B cell (primary cell): Measurements from ENCODE around the gene MGMT. TPM values are rescaled to one million over a fixed set of nuclear protein-coding genes. Genes with fewer than 3 reads are reported as not detected.

Experiments
- ATAC-seq: fragments of 200-7000 bp; cut with Tn5 transposase; one replicate; pipeline ENCODE4 v1.10.0; 2021; ENCODE audit warnings: low read depth, mild to moderate bottlenecking, moderate number of reproducible peaks, moderate library complexity
- CTCF ChIA-PET: fragments of 350-600 bp; sonication (Branson Sonifier 250); formaldehyde crosslinking; loops from one replicate; lab custom pipeline; 2021; ENCODE audit warnings: antibody characterized with exemption, inconsistent platforms; lab: Charles Lee
- POLR2A ChIA-PET: fragments of 350-600 bp; sonication (Branson Sonifier 250); formaldehyde crosslinking; loops from one replicate; lab custom pipeline; 2021; ENCODE audit warnings: antibody characterized with exemption; lab: Charles Lee
- DNase-seq: peaks from one replicate; pipeline ENCODE4 v3.0.0; 2013
- H2AFZ ChIP-seq: 2 replicates; pipeline ENCODE4 v1.6.1; 2012; ENCODE audit warnings: mild to moderate bottlenecking, low read depth, low read length; ENCODE audit not compliant: insufficient read depth, poor library complexity, severe bottlenecking
- H3K27ac ChIP-seq, 2 donors: 1 replicate in 1 of 2; 2 replicates in 1 of 2; pipeline ENCODE4 v1.5.1; 2012 to 2013; ENCODE audit warnings: low read length in 2 of 2, mild to moderate bottlenecking in 2 of 2, moderate library complexity in 1 of 2
- H3K27me3 ChIP-seq, 4 experiments: fragments of 200-600 bp in 1 of 4; sonication (generic) in 1 of 4; replicated peaks in 1 of 4; 1 replicate in 2 of 4; 2 replicates in 2 of 4; pipeline versions ENCODE4 v1.6.1 to v1.7.0; 2013 to 2016; ENCODE audit warnings: low read length in 3 of 4, mild to moderate bottlenecking in 2 of 4, mixed read lengths in 1 of 4, moderate library complexity in 1 of 4; ENCODE audit not compliant: insufficient read depth in 4 of 4, control insufficient read depth in 3 of 4; ENCODE audit errors: control extremely low read depth in 1 of 4
- H3K36me3 ChIP-seq, 2 experiments: replicated peaks in 1 of 2; 1 replicate in 1 of 2; 2 replicates in 1 of 2; pipeline versions ENCODE4 v1.6.1 to v1.7.1; 2013; ENCODE audit warnings: low read length in 1 of 2; ENCODE audit not compliant: insufficient read depth in 2 of 2, control insufficient read depth in 1 of 2; ENCODE audit errors: control extremely low read depth in 1 of 2, extremely low read depth in 1 of 2
- H3K4me1 ChIP-seq, 2 donors: fragments of 200-600 bp in 1 of 2; sonication (generic) in 1 of 2; 1 replicate in 1 of 2; 2 replicates in 1 of 2; pipeline versions ENCODE4 v1.5.1 to v1.6.1; 2013 to 2017; ENCODE audit warnings: low read length in 2 of 2; ENCODE audit not compliant: control insufficient read depth in 2 of 2, insufficient read depth in 2 of 2
- H3K4me2 ChIP-seq: replicated peaks from 2 replicates; pipeline ENCODE3; 2012; ENCODE audit warnings: mild to moderate bottlenecking, low read depth, low read length; ENCODE audit not compliant: poor library complexity, severe bottlenecking
- H3K4me3 ChIP-seq, 5 experiments: fragments of 200-600 bp in 1 of 5; sonication (generic) in 1 of 5; 1 replicate in 3 of 5; 2 replicates in 2 of 5; pipeline versions ENCODE4 v1.5.1 to v1.7.0; 2011 to 2016; ENCODE audit warnings: low read length in 4 of 5, mild to moderate bottlenecking in 4 of 5, low read depth in 2 of 5, control low read depth in 1 of 5, moderate library complexity in 1 of 5; ENCODE audit not compliant: insufficient read depth in 1 of 5; ENCODE audit errors: control extremely low read depth in 1 of 5, extremely low read depth in 1 of 5
- H3K79me2 ChIP-seq: fragments of 200-600 bp; sonication (generic); one replicate; pipeline ENCODE4 v1.6.0; 2016; ENCODE audit warnings: low read length; ENCODE audit not compliant: control insufficient read depth, insufficient read depth
- H3K9ac ChIP-seq: fragments of 200-600 bp; sonication (generic); 2 replicates; pipeline ENCODE4 v1.6.1; 2017; ENCODE audit warnings: mild to moderate bottlenecking, low read length, moderate library complexity
- H3K9me3 ChIP-seq, 3 donors: one replicate each; pipeline versions ENCODE4 v1.6.1 to v1.7.1; 2013; ENCODE audit warnings: low read length in 2 of 3; ENCODE audit not compliant: control insufficient read depth in 2 of 3, insufficient read depth in 1 of 3; ENCODE audit errors: control extremely low read depth in 1 of 3
- H4K20me1 ChIP-seq: 2 replicates; pipeline ENCODE4 v1.6.0; 2012; ENCODE audit warnings: mild to moderate bottlenecking, low read length; ENCODE audit not compliant: insufficient read depth, control insufficient read depth, poor library complexity, severe bottlenecking
- H3K27ac Mint-ChIP-seq: one replicate; pipeline ENCODE4 v1.8.0; 2021; ENCODE audit warnings: mixed read lengths
- H3K27me3 Mint-ChIP-seq: one replicate; pipeline ENCODE4 v1.8.0; 2021; ENCODE audit warnings: mixed read lengths
- H3K4me1 Mint-ChIP-seq: one replicate; pipeline ENCODE4 v1.8.0; 2021; ENCODE audit warnings: mixed read lengths
- H3K4me3 Mint-ChIP-seq: one replicate; pipeline ENCODE4 v1.8.0; 2021; ENCODE audit warnings: mixed read lengths
- H3K9me3 Mint-ChIP-seq: one replicate; pipeline ENCODE4 v1.8.0; 2022; ENCODE audit warnings: mixed read lengths; ENCODE audit not compliant: insufficient read depth
- CTCF ChIP-seq: fragments of 200-600 bp; IDR thresholded peaks from one replicate; pipeline ENCODE4 v1.8.0; 2022; ENCODE audit warnings: antibody characterized with exemption, mild to moderate bottlenecking
- EZH2 ChIP-seq: IDR thresholded peaks from 2 replicates; pipeline ENCODE4 v1.6.1; 2012; ENCODE audit warnings: borderline replicate concordance, low read depth, mild to moderate bottlenecking, moderate library complexity, low read length; ENCODE audit not compliant: insufficient read depth, poor library complexity, severe bottlenecking
- WGBS: methylation state at CpG from one replicate; pipeline ENCODE4 v1.1.5; 2013; ENCODE audit warnings: missing lambda C conversion rate; ENCODE audit not compliant: insufficient coverage; 5-methylcytosine and 5-hydroxymethylcytosine counted together
- intact Hi-C: fragments of 100-400 bp; cut with micrococcal nuclease; formaldehyde crosslinking; loops from one replicate; pipeline ENCODE4 v1.10.0; 2022
- polyA plus RNA-seq: library from polyadenylated mRNA; depleted of rRNA; stranded (reverse); fragments of >200 nt; gene quantifications from 2 replicates; pipeline ENCODE4 v1.2.3, GENCODE V29; 2012
- total RNA-seq, 2 donors: library from RNA; stranded (reverse); fragments of 120-200 nt in 1 of 2; gene quantifications; 1 replicate in 1 of 2; 2 replicates in 1 of 2; pipeline versions ENCODE4 v1.2.3 to v1.2.4, GENCODE V29; 2013 to 2022

Gene MGMT
- total and polyA plus RNA-seq, 2 donors (not counting 1 experiment from before 2014, with no cell fraction given) = 16.6 to 87.7 TPM

- WGBS = over 99% methylated on average over 9 of the region's 13 CpGs
- no peak overlapping the region for H3K27ac Mint-ChIP-seq
- H3K4me1 Mint-ChIP-seq = no peaks in the 10 kb centered on the region
- ATAC-seq = no peak
- H3K4me2 ChIP-seq = no peak overlapping the region
- H4K20me1 ChIP-seq = no peaks in the 10 kb centered on the region
- H2AFZ ChIP-seq = no peak overlapping the region
- peaks cover 0 to 47% (median 3%) of the 10 kb centered on the region in 3 donors for H3K9me3 ChIP-seq
- H3K4me1 ChIP-seq = no peaks in the 10 kb centered on the region
- intact Hi-C loops = no loop called here
- no peaks in the 10 kb centered on the region for H3K36me3 ChIP-seq
- H3K27me3 ChIP-seq = no peaks in the 10 kb centered on the region
- H3K4me3 ChIP-seq = no peak overlapping the region
- H3K4me3 Mint-ChIP-seq = no peak overlapping the region
- TF ChIP-seq EZH2 (no peak), CTCF (no peak)
- H3K79me2 ChIP-seq = no peaks in the 10 kb centered on the region
- CTCF ChIA-PET = no interaction called here
- H3K9me3 Mint-ChIP-seq = peaks cover 8% of the 10 kb centered on the region
- no peak overlapping the region for H3K27ac ChIP-seq
- no peak overlapping the region for H3K9ac ChIP-seq
- H3K27me3 Mint-ChIP-seq = no peaks in the 10 kb centered on the region
- POLR2A ChIA-PET = no interaction called here
- no peak for DNase-seq
Measured at GRCh38 chr10:129728246-129728820, 261.3 kb downstream of the MGMT start.

GRCh38 chr10:129728905-129729795 is 262.1 kb downstream of the MGMT start:
- no peaks in the 10 kb centered on the region for H3K4me1 Mint-ChIP-seq
- Histone ChIP-seq H3K79me2 (no peaks in the 10 kb centered on the region), H3K4me2 (no peak overlapping the region), H3K36me3 (no peaks in the 10 kb centered on the region), H2AFZ (no peak overlapping the region), H3K27me3 (no peaks in the 10 kb centered on the region), H3K4me1 (no peaks in the 10 kb centered on the region), H3K4me3 (no peak overlapping the region), H3K9ac (no peak overlapping the region), H4K20me1 (no peaks in the 10 kb centered on the region), H3K9me3 (peaks cover 0 to 47% (median 3%) of the 10 kb centered on the region in 3 donors), H3K27ac (no peak overlapping the region)
- TF ChIP-seq EZH2 (no peak), CTCF (no peak)
- ChIA-PET POLR2A (no interaction called here), CTCF (no interaction called here)
- H3K9me3 Mint-ChIP-seq = peaks cover 8% of the 10 kb centered on the region
- intact Hi-C loops = no loop called here
- H3K4me3 Mint-ChIP-seq = no peak overlapping the region
- ATAC-seq = no peak
- 98% methylated on average over 19 of the region's 21 CpGs for WGBS
- DNase-seq = no peak
- H3K27ac Mint-ChIP-seq = no peak overlapping the region
- no peaks in the 10 kb centered on the region for H3K27me3 Mint-ChIP-seq
